GM18907 (cell line): ENCODE results near the gene RAB7B.
A peak's percentile ranks its signal among the peaks of the same experiment; 100 is the strongest.

ENCODE experiments used
- ATAC-seq: cut with Tn5 transposase; IDR thresholded peaks from one replicate; pipeline ENCODE4 v1.9.1; 2021; ENCODE audit warnings: mild to moderate bottlenecking, moderate library complexity; ENCODE audit not compliant: unreplicated experiment

The RAB7B gene

DNA sequence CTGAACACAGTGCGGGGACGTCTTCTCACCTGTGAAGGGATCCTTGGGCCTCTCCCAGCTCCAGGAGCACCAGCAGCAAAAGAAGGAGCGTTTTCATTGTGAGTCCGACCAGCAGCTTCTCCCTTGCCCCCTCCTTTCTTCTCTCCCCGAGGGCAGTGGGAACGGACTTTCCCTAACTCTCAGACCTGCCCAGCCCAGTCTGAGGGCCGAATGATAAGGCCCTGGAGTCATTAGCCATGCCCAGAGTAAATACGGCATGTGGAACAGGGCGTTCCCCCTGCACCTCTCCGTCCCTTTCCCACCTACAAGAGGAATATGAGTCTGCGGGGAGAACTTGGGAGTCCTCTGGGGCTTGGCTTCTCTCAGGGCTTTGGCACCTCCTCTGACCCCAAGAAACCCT is 20.5 kb upstream of the RAB7B start, which contains the start of gene CTSE:
CTSE (minus strand) TSS at position 201 of the 400 bp plus-strand sequence; CDS start at position 97, 104 bp downstream.
- no peak for ATAC-seq

DNA sequence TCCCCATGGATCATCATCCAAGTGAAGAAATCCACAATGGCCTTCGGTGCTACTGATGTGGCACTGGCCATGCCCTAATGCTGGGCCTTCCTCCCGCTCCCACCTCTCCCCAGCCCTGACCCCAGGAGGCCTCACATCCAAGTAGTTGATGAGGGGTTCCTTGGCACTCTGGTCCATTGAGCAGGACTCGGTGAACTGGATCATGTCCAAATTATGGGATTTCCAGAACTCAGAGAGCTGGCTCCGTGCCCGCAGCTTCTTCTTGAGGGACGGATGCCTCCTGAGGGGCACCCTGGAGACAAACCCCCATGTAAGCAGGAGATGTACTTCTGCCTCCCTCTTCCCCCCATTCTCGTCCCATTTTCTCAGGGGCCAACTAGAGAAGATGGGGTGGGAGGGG is 19.6 kb upstream of the RAB7B start:
- ATAC-seq, result no peak

DNA sequence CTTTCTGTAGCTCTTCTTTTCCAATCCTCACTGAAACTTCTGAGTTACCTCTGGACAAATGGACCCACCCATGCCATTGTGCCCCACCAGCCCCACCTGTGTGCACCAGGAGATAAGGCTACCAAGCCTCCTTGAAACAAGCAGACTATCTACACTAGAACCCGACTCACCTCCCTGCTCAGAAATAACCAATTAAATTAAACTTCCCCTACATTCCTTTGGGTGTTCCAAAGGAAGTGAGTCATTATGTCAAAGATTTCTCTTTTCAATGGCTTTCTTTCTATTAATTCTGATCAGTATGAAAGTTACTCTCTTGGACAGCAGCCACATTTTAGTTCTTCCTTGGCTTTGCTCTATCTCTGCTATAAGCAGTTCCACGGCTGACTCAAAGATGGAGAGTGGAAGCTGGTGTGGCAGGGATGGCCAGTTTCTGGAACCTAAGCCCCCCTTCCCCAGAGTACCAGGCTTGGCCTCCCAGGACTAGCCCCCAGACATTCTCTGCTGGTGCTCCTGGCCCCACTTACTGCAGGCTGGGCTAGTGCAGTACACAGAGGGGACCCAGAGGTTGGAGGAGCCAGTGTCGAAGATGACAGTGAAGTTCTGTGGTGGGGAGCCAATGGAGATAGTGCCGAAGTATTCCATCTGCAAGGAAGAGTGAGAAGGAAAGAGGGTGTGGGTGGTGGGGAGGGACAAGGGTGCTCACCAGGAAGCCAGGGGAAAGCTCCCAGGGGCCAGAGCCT is 18.6 kb upstream of the RAB7B start:
- no peak for ATAC-seq

DNA sequence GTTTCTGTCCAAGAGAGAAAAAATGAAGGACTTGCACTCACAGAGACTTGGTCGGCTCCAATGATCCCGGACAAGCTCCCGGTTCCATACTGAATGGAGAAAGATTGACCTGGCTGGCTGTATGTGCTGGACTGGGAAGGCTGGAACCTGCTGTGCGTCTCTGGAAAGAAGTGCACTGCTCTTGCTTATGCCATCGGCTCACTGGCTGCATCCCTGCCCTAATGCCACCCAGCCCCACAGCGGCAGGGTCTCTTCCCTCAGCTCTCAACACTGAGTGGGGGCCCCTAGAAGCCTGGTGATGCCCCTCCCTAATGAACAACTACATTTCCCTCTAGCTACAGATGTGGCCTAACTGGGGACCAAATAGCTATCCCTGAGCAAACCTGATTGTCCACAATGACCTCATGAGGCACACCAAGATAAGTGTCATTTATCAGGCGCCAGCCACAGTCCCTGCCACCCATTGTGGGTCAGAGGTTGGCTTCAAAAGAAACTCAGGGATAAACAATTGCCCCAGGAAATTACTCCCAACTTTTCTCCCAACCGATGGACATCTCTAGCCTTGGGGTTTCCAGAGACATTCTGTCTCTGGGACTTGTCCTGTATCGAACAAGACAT is 17.9 kb upstream of the RAB7B start:
- no peak for ATAC-seq

GRCh38 chr1:206020393-206021007 is 17.3 kb upstream of the RAB7B start:
- no peak for ATAC-seq

GRCh38 chr1:206015071-206015470 is 11.9 kb upstream of the RAB7B start:
- no peak for ATAC-seq

- no peak for ATAC-seq
Measured at GRCh38 chr1:206014601-206015000, 11.4 kb upstream of the RAB7B start.

GRCh38 chr1:206013026-206013795 is 10.0 kb upstream of the RAB7B start:
- ATAC-seq, result no peak

GRCh38 chr1:206012086-206012859 is 9.1 kb upstream of the RAB7B start:
- peak; percentile 96 for ATAC-seq

DNA sequence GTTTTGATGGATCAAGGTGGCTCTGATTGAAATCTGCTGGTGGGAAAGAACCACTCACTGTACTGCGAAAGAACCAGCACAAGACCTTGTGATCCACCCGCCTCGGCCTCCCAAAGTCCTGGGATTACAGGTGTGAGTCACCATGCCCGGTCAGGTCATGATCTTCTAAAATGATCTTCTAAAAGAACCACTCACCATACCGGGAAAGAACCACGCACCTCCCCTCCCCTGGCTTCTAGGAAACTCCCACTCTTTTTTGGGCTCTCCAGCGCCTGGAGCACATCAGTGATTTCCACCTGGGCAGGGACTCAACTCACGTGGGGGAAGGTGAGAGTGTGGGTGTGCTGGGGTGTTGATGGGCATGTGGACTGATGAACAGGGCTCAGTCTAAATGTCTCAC is 7.9 kb upstream of the RAB7B start:
- ATAC-seq, result no peak

- no peak for ATAC-seq
Measured at GRCh38 chr1:206010060-206010459, 6.9 kb upstream of the RAB7B start.

- ATAC-seq, result no peak
Measured at GRCh38 chr1:206006946-206007345, 3.8 kb upstream of the RAB7B start.

- ATAC-seq, result no peak
Measured at GRCh38 chr1:206005778-206006180, 2.6 kb upstream of the RAB7B start.

GRCh38 chr1:206005234-206005633 is 2.0 kb upstream of the RAB7B start:
- ATAC-seq, result no peak

DNA sequence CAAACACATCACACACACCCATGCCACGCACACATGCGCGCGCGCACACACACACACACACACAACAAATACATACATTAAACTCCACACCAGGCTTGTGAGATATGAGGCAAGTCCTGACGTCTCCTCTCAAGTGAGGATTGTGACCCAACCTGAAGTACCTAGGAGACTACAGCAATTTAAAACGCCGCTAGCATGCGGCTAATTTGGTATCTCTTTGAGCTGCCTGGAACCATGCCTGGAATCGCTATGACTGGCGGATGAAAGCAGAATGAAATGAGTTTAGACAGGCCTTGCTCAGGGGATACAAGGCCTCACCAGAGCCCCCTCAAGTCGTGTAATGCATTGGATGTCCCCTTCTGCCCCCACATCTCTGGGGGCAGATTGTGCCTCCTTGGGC is 1.6 kb upstream of the RAB7B start:
- no peak for ATAC-seq

GRCh38 chr1:206003854-206004800 is 932 bp upstream of the RAB7B start:
- no peak for ATAC-seq

GRCh38 chr1:206002160-206002559 is 1.0 kb downstream of the RAB7B start:
- ATAC-seq, result no peak

DNA sequence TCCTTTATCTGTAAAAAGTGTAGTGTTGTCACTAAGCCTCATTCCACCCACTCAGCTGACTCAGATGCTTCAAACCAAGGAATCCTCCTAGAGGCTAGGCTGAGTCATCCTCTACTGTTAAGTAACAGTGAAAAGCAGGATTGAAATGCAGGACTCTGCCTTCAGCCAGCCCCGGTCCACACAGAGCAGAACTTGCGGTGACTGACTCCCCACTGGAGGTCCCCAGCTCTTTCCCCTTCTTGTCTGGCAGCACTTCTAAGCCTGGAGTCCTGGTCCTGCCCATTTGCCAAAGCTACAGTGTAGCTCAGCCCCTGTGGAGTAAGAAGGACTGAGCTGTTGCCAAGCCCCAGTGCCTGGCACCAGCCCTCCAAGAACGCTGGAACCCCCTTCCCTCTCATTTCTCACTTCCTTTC is 1.7 kb downstream of the RAB7B start:
- ATAC-seq, result no peak

- no peak for ATAC-seq
Measured at GRCh38 chr1:206000641-206001339, 2.4 kb downstream of the RAB7B start.
